Psoas muscle (tissue), 8 donors: ENCODE data around the gene SLAMF7. TPM values are rescaled to one million over a fixed set of nuclear protein-coding genes. Genes with fewer than 3 reads are reported as not detected.

Experiments used
- ATAC-seq, 4 donors: fragments of 200-7000 bp; cut with Tn5 transposase; one replicate each; pipeline ENCODE4 v1.9.1; 2020; ENCODE audit warnings: moderate library complexity in 3 of 4, mild to moderate bottlenecking in 2 of 4
- DNase-seq, 2 donors: peaks; one replicate each; pipeline ENCODE4 v3.0.0-alpha.2; 2020
- H3K27ac ChIP-seq: fragments of 200-600 bp; one replicate; pipeline ENCODE4 v1.8.0; 2022
- H3K27me3 ChIP-seq, 3 donors: fragments of 200-600 bp in 1 of 3; one replicate each; pipeline versions ENCODE4 v1.6.1 to v1.8.0; 2013 to 2022; ENCODE audit warnings: low read length in 2 of 3, mild to moderate bottlenecking in 2 of 3, moderate library complexity in 1 of 3; ENCODE audit not compliant: insufficient read depth in 3 of 3
- H3K36me3 ChIP-seq, 2 donors: fragments of 200-600 bp in 1 of 2; one replicate each; pipeline versions ENCODE4 v1.6.1 to v1.8.0; 2013 to 2022; ENCODE audit warnings: low read depth in 1 of 2, mild to moderate bottlenecking in 1 of 2, moderate library complexity in 1 of 2; ENCODE audit not compliant: insufficient read depth in 1 of 2
- H3K4me1 ChIP-seq: fragments of 200-600 bp; one replicate; pipeline ENCODE4 v1.8.0; 2022
- H3K4me3 ChIP-seq: fragments of 200-600 bp; one replicate; pipeline ENCODE4 v1.8.0; 2022; ENCODE audit warnings: mild to moderate bottlenecking
- H3K9me3 ChIP-seq: fragments of 200-600 bp; one replicate; pipeline ENCODE4 v1.8.0; 2022
- WGBS, 3 donors: extraction: QIAGEN DNeasy Blood & Tissue Kit; methylation state at CpG; one replicate each; pipeline versions ENCODE4 v1.1.6 to v1.1.7; 2013; 5-methylcytosine and 5-hydroxymethylcytosine counted together
- intact Hi-C, 2 donors: fragments of 100-400 bp; cut with DNase I; formaldehyde crosslinking; loops; one replicate each; pipeline versions ENCODE4 v1.11.0 to v1.14.2; 2022
- polyA plus RNA-seq, 3 donors: library from polyadenylated mRNA; stranded (reverse); fragments of 200-250 nt; gene quantifications; one replicate each; pipeline ENCODE4 v1.2.3, GENCODE V29; 2013
- total RNA-seq, 4 donors: library from RNA; stranded (reverse); fragmentation: NEBNext Ultra II Directional in 2 of 4; extraction: Animal tissue kit (Norgen Biotek cat#: 25700) in 2 of 4; gene quantifications; one replicate each; pipeline versions ENCODE4 v1.2.1 to v1.2.4, GENCODE V29; 2021 to 2023
- TF ChIP-seq, protein P1 (sequence below): fragments of 200-600 bp; IDR thresholded peaks from one replicate; pipeline ENCODE4 v1.8.0; 2022; ENCODE audit warnings: antibody characterized with exemption
- donor health status: healthy with polysubstance abuse.
- donor health status: DM: no; HTN: no; CAD: no; lungs with moderate emphysema.
- donor health status: Bipolar disorder and iron deficiency.
- donor health status: healthy.
- donor health status: DM: yes; HTN: yes; CAD: no.
- donor health status: DM: no; HTN: no; CAD: no.
- donor health status: DM: no; HTN: no; CAD: no.
- donor health status: DM: yes; HTN: yes; CAD: no.

The SLAMF7 gene
- total and polyA plus RNA-seq, 7 donors = 0.06 to 0.79 (median 0.38) TPM; not detected in 1

GRCh38 chr1:160756849-160757201 is 17.8 kb downstream of the SLAMF7 start:
- TF ChIP-seq, protein P1, sequence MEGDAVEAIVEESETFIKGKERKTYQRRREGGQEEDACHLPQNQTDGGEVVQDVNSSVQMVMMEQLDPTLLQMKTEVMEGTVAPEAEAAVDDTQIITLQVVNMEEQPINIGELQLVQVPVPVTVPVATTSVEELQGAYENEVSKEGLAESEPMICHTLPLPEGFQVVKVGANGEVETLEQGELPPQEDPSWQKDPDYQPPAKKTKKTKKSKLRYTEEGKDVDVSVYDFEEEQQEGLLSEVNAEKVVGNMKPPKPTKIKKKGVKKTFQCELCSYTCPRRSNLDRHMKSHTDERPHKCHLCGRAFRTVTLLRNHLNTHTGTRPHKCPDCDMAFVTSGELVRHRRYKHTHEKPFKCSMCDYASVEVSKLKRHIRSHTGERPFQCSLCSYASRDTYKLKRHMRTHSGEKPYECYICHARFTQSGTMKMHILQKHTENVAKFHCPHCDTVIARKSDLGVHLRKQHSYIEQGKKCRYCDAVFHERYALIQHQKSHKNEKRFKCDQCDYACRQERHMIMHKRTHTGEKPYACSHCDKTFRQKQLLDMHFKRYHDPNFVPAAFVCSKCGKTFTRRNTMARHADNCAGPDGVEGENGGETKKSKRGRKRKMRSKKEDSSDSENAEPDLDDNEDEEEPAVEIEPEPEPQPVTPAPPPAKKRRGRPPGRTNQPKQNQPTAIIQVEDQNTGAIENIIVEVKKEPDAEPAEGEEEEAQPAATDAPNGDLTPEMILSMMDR = no peak
- DNase-seq (no peak), ATAC-seq (no peak)
- H3K4me1 ChIP-seq = no peaks in the 10 kb centered on the region
- no peak overlapping the region for H3K27ac ChIP-seq
- no peaks in the 10 kb centered on the region for H3K9me3 ChIP-seq
- no peak overlapping the region for H3K4me3 ChIP-seq
- WGBS, 3 donors = 82 to 92% (median 90%) methylated on average over 2 of the region's 2 CpGs
- no peaks in the 10 kb centered on the region for H3K27me3 ChIP-seq
- intact Hi-C loops = no loop called here
- no peaks in the 10 kb centered on the region for H3K36me3 ChIP-seq

DNA sequence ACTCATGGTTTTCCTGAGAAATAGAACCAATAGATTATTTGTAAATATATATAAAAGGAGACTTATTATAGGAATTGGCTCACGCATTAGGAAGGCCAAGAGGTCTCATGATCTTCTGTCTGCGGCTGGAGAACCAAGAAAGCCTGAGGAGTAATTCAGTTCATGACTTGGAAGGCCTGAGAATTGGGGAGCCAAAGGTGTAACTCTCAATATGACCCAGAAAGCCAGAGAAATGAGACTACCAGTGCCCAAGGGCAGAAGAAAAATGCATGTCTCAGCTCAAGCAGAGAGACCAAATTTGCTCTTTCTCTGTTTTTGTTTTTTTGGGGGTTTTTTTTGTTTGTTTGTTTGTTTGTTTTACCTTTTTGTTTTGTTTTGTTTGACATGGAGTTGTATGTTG is 19.5 kb downstream of the SLAMF7 start:
- no peak overlapping the region for H3K4me3 ChIP-seq
- WGBS, 3 donors = 94 to 100% (median 94%) methylated on average over 2 of the region's 2 CpGs
- ATAC-seq (no peak), DNase-seq (no peak)
- no peaks in the 10 kb centered on the region for H3K4me1 ChIP-seq
- intact Hi-C loops = no loop called here
- TF ChIP-seq, protein P1 = no peak
- H3K36me3 ChIP-seq = no peaks in the 10 kb centered on the region
- H3K9me3 ChIP-seq = no peaks in the 10 kb centered on the region
- H3K27ac ChIP-seq = no peak overlapping the region
- H3K27me3 ChIP-seq = no peaks in the 10 kb centered on the region

DNA sequence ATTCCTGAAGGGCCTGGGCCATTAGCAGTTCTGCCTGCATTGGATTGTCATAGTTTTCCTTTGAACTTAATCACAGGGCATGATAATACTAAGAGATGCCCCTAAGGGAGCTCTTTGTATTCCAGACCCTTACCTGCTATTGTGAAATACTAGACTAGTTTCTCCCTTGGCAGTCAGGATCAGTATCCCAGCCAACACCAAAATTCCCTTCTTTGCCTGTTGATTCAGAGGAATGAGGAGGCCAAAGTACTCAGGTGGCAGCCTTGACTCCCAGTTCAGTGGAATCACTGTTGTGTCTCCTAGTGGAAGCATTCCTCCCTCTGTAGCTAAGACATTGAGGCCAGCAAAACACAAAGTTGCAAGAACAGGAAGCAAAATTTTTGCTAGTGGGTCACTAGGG is 20.7 kb downstream of the SLAMF7 start:
- H3K9me3 ChIP-seq = no peaks in the 10 kb centered on the region
- no peak for DNase-seq
- no peak overlapping the region for H3K27ac ChIP-seq
- intact Hi-C loops = no loop called here
- no peaks in the 10 kb centered on the region for H3K36me3 ChIP-seq
- H3K27me3 ChIP-seq = no peaks in the 10 kb centered on the region
- H3K4me1 ChIP-seq = no peaks in the 10 kb centered on the region
- no peak for ATAC-seq
- H3K4me3 ChIP-seq = no peak overlapping the region
- TF ChIP-seq, protein P1 = no peak

- H3K9me3 ChIP-seq = no peaks in the 10 kb centered on the region
- ATAC-seq (no peak), DNase-seq (no peak)
- 81 to 89% (median 89%) methylated on average over 4 of the region's 4 CpGs for WGBS, 3 donors
- no peak overlapping the region for H3K4me3 ChIP-seq
- H3K4me1 ChIP-seq = no peaks in the 10 kb centered on the region
- peaks cover 0 to 4% (median 0%) of the 10 kb centered on the region in 3 donors for H3K27me3 ChIP-seq
- intact Hi-C loops = no loop called here
- H3K36me3 ChIP-seq = no peaks in the 10 kb centered on the region
- H3K27ac ChIP-seq = no peak overlapping the region
- TF ChIP-seq, protein P1 = no peak
These were observed 22.0 kb downstream of the SLAMF7 start for GRCh38 chr1:160761046-160761445.

- ATAC-seq (no peak), DNase-seq (no peak)
- H3K27me3 ChIP-seq = peaks cover 0 to 4% (median 0%) of the 10 kb centered on the region in 3 donors
- intact Hi-C loops = no loop called here
- no peak overlapping the region for H3K27ac ChIP-seq
- no peaks in the 10 kb centered on the region for H3K36me3 ChIP-seq
- WGBS, 3 donors = 76 to 88% (median 81%) methylated on average over 2 of the region's 2 CpGs
- TF ChIP-seq, protein P1 = no peak
- no peaks in the 10 kb centered on the region for H3K4me1 ChIP-seq
- H3K9me3 ChIP-seq = no peaks in the 10 kb centered on the region
- H3K4me3 ChIP-seq = no peak overlapping the region
These were observed 22.8 kb downstream of the SLAMF7 start for GRCh38 chr1:160761886-160762285.
